Astrocyte of the cerebellum (primary cell): ENCODE measurements around the gene STPG4.

Experiments
- DNase-seq: peaks from one replicate; pipeline ENCODE4 v3.0.0-alpha.2; 2011; ENCODE audit warnings: low read depth
- H3K4me3 ChIP-seq: 2 replicates; pipeline ENCODE4 v1.5.1; 2011; ENCODE audit warnings: mild to moderate bottlenecking, low read depth, low read length, moderate library complexity
- in situ Hi-C: cut with HindIII; loops from 2 replicates; pipeline ENCODE4 v1.10.0; 2017; ENCODE audit warnings: low sequenced_read_pairs
- TF ChIP-seq, protein P1 (sequence below): IDR thresholded peaks from 2 replicates; pipeline ENCODE4 v1.5.1; 2012; ENCODE audit warnings: low read length, low read depth, moderate library complexity, mild to moderate bottlenecking; ENCODE audit errors: missing control alignments

STPG4 gene

DNA sequence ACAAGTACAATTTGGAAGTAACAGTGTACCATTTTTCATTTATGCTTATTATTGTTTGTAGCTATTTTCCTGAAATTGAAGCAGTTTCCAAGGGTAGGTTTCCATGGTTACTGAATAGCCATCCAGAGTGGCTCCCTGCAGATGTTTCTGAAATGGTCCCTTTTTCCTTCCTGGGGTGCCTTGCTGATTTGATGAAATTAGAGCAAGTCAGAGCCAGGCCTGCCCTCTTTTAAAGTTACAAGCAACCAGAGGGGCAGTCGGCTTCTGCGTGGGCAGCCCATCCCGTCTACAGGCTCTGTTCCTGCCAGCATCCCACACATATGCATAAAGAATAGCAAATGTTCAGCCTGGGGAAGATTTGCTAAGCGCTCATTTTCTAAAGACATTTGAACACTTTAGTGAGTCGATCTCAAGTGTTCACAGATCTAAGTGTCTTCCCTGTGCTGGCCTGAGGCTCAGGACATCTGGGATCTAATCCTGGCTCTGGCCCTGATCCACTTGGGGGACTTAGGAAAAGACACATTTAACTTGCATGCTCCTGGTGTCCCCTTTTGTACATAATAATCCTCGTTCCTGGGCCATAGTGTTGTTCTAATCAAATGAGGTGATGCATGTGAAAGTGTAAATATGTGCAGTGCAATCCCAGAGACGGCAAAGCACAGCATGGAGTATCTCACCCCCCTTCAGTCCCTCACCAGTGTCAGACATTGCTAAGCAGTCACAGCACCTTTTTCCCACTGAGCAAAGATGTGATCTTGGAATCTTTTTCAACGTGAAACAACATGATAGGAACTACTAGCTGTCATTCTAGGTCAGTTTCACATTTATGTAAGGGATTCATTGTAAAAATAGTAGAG lies 92.2 kb downstream of the STPG4 start:
- no peak overlapping the region for H3K4me3 ChIP-seq
- in situ Hi-C loops: no loop called here
- TF ChIP-seq, protein P1, sequence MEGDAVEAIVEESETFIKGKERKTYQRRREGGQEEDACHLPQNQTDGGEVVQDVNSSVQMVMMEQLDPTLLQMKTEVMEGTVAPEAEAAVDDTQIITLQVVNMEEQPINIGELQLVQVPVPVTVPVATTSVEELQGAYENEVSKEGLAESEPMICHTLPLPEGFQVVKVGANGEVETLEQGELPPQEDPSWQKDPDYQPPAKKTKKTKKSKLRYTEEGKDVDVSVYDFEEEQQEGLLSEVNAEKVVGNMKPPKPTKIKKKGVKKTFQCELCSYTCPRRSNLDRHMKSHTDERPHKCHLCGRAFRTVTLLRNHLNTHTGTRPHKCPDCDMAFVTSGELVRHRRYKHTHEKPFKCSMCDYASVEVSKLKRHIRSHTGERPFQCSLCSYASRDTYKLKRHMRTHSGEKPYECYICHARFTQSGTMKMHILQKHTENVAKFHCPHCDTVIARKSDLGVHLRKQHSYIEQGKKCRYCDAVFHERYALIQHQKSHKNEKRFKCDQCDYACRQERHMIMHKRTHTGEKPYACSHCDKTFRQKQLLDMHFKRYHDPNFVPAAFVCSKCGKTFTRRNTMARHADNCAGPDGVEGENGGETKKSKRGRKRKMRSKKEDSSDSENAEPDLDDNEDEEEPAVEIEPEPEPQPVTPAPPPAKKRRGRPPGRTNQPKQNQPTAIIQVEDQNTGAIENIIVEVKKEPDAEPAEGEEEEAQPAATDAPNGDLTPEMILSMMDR: no peak
- DNase-seq: no peak

- no peak for DNase-seq
- H3K4me3 ChIP-seq: no peak overlapping the region
- TF ChIP-seq, protein P1: no peak
- in situ Hi-C loops: no loop called here
Measured at GRCh38 chr2:47061944-47062678, 93.0 kb downstream of the STPG4 start.

DNA sequence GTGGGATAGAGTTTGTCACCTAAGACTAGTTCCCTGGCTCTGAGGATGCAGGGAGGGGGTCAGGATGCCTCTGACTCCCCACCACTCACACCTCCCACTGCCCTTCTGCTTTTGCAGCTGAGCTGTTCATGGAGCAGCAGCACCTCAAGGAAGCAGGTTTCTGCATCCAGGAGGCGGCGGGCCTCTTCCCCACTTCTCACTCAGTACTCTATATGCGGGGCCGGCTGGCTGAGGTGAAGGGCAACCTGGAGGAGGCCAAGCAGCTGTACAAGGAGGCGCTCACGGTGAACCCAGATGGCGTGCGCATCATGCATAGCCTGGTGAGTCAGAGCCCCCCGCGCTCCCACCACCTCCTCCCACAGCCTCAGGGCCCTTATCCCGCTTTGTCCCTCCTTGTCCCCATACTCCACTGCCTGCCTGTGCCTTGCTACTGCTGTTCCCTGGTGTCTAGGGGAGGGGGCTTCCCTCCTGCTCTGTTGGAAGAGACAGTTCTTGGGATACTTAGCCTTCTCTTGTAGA lies 94.4 kb downstream of the STPG4 start:
- in situ Hi-C loops: no loop called here
- TF ChIP-seq, protein P1: no peak
- H3K4me3 ChIP-seq: no peak overlapping the region
- DNase-seq: no peak

DNA sequence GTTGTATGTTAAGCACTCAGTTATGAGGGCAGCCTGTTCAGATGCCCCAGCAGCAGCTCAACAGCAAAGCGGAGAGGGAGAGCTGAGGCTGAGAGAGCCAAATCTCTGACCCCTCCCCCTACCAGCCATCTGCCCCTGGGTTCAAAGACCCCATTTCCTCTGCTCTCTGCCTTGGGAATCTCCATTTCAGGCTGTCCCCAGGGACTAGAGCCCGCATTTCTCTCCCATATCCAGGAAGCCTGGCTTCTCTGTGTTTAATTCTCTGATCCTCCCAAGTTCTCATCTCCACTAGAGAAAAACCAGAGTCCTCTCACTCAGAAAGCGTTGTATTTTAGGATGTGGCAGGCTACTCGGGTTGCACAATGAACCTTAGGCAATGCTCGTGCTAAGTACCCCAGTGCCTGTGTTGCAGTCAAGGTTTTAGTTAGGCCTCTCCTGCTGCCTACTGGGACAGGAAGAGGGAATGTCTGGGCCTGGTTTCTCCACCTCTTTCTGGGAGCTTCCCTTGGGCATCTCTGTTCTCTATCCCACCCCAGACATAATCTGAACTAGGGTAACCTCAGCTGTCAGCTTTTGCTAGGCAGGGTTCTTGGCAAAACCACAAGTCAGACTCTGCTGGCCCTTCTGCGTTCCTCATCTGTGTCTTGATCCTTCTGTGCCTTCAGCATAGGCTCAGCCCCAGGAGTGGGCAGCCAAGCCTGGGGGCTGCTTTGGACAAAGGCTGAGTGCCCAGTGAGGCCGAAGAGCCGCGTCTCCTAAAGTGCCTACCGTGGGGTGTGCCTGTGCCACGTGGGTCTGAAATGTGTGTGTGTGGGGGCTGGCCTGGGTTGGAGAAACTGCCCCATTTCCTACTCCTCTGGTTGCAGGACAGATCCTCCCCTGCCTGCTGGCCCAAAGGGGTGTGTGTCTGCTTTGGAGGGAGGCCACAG lies 96.8 kb downstream of the STPG4 start:
- no peak overlapping the region for H3K4me3 ChIP-seq
- TF ChIP-seq, protein P1: no peak
- in situ Hi-C loops: no loop called here
- no peak for DNase-seq

DNA sequence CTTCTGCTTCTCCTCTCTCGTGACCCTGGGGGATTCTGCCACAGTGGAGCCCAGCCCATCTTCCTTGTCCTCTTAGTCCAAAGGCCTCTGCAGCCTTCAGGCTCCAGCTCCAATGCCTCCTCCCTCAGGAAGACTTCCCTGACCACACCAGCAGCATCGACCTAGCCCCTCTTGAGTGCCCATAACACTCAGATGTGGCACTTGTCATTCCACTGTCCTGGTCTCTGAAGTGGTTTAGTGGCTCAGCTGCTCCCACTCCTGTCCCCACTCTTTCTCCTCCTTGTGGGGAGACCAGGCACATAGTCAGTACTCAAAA lies 97.5 kb downstream of the STPG4 start:
- in situ Hi-C loops: no loop called here
- no peak for DNase-seq
- TF ChIP-seq, protein P1: no peak
- H3K4me3 ChIP-seq: no peak overlapping the region
